HepG2 (cell line): ENCODE results near the gene DNAJC13. TPM values are rescaled to one million over a fixed set of nuclear protein-coding genes. Genes with fewer than 3 reads are reported as not detected.

Experiments
- GTF2F1 ChIP-seq: fragments of 150-350 bp; IDR thresholded peaks from 2 replicates; pipeline ENCODE4 v1.6.1; 2014; ENCODE audit warnings: low read length
- RXRA ChIP-seq: sonication (generic); formaldehyde crosslinking; IDR thresholded peaks from 2 replicates; pipeline ENCODE4 v1.5.1; 2020; ENCODE audit warnings: missing genetic modification reagents
- TERF1 ChIP-seq: sonication (generic); formaldehyde crosslinking; IDR thresholded peaks from 2 replicates; pipeline ENCODE4 v1.8.0; 2022; ENCODE audit warnings: mild to moderate bottlenecking, missing genetic modification reagents, moderate library complexity
- ZBTB20 ChIP-seq: sonication (generic); formaldehyde crosslinking; IDR thresholded peaks from 2 replicates; pipeline ENCODE4 v1.8.1; 2023; ENCODE audit warnings: missing genetic modification reagents, low read depth, mild to moderate bottlenecking, borderline replicate concordance
- ZBTB4 ChIP-seq: sonication (generic); formaldehyde crosslinking; IDR thresholded peaks from 2 replicates; pipeline ENCODE4 v1.4.0; 2020; ENCODE audit warnings: missing genetic modification reagents, mild to moderate bottlenecking, borderline replicate concordance
- ZBTB40 ChIP-seq, 2 experiments: fragments of 450-650 bp in 1 of 2; sonication (generic) in 1 of 2; formaldehyde crosslinking in 1 of 2; IDR thresholded peaks; 2 replicates each; pipeline versions ENCODE4 v1.6.1 to v1.8.0; 2016 to 2022; ENCODE audit warnings: antibody characterized with exemption in 1 of 2, mild to moderate bottlenecking in 1 of 2, missing genetic modification reagents in 1 of 2
- ZNF431 ChIP-seq: sonication (generic); formaldehyde crosslinking; IDR thresholded peaks from 2 replicates; pipeline ENCODE4 v1.9.0; 2022; ENCODE audit warnings: missing genetic modification reagents, low read depth, mild to moderate bottlenecking, borderline replicate concordance
- ZNF576 ChIP-seq: sonication (generic); formaldehyde crosslinking; IDR thresholded peaks from 2 replicates; pipeline ENCODE4 v1.4.0; 2020; ENCODE audit warnings: mild to moderate bottlenecking, missing genetic modification reagents
- ZNF704 ChIP-seq: sonication (generic); formaldehyde crosslinking; IDR thresholded peaks from 2 replicates; pipeline ENCODE4 v1.8.1; 2023; ENCODE audit warnings: mild to moderate bottlenecking, inconsistent platforms, moderate library complexity, missing genetic modification reagents, borderline replicate concordance
- ZSCAN25 ChIP-seq: sonication (generic); formaldehyde crosslinking; IDR thresholded peaks from 2 replicates; pipeline ENCODE4 v1.8.0; 2022; ENCODE audit warnings: mild to moderate bottlenecking, missing genetic modification reagents
- polyA plus RNA-seq, 8 experiments: library from polyadenylated mRNA; depleted of rRNA in 3 of 8; stranded (reverse) in 7 of 8; unstranded in 1 of 8; fragments of >200 nt; fragmentation: Illumina TruSeq in 4 of 8; extraction: Trizol in 4 of 8; gene quantifications; 2 replicates each; pipeline versions ENCODE4 v1.2.1 to v1.2.3, GENCODE V29; 2011 to 2016; ENCODE audit warnings: low read depth in 4 of 8, missing spikeins in 1 of 8, mixed read lengths in 1 of 8; ENCODE audit not compliant: insufficient read depth in 1 of 8
- total RNA-seq, 5 experiments: library from RNA; depleted of rRNA; stranded (reverse); fragments of >200 nt; fragmentation: Illumina TruSeq; extraction: Trizol; gene quantifications; 2 replicates each; pipeline ENCODE4 v1.2.3, GENCODE V29; 2016; ENCODE audit warnings: low read depth in 1 of 5

DNAJC13 gene
- total and polyA plus RNA-seq, 2 of the 13 experiments (the other 11 are each of a cell fraction or from before 2014, with no cell fraction given): 9.1 to 26.2 TPM

GRCh38 chr3:132416807-132417694, at the start of gene DNAJC13 (continued):
- TF ChIP-seq ZBTB40 (IDR thresholded peaks at IDR 0.05): no peak
- no peak for TF ChIP-seq ZBTB40 (CRISPR knock-in tag; IDR thresholded peaks at IDR 0.05)
- no peak for TF ChIP-seq TERF1 (CRISPR knock-in tag)
- TF ChIP-seq RXRA (CRISPR knock-in tag): no peak
- no peak for TF ChIP-seq ZSCAN25 (CRISPR knock-in tag)
- no peak for TF ChIP-seq ZNF576
- TF ChIP-seq ZNF704 (CRISPR knock-in tag): peak; percentile 55; the same call in 1 of the 2 replicates
- TF ChIP-seq GTF2F1: no peak
- TF ChIP-seq ZNF431 (CRISPR knock-in tag): no peak
- TF ChIP-seq ZBTB4 (CRISPR knock-in tag): no peak
- peak; percentile 14; the same call in 1 of the 2 replicates for TF ChIP-seq ZBTB20 (CRISPR knock-in tag)
